H1 (cell line): ENCODE data around the gene AP1M1. TPM values are rescaled to one million over a fixed set of nuclear protein-coding genes. Genes with fewer than 3 reads are reported as not detected.

Source experiments
- CEBPB ChIP-seq: IDR thresholded peaks from 2 replicates; pipeline ENCODE4 v1.6.1; 2012; ENCODE audit warnings: low read depth, low read length
- polyA plus RNA-seq, 7 experiments: library from polyadenylated mRNA; depleted of rRNA in 3 of 7; stranded (reverse) in 5 of 7; unstranded in 2 of 7; fragments of >200 nt in 5 of 7; fragments of 200-250 nt in 2 of 7; gene quantifications; 1 replicate in 5 of 7; 2 replicates in 1 of 7; 4 replicates in 1 of 7; pipeline versions ENCODE4 v1.2.1 to v1.2.3, GENCODE V29; 2011 to 2013; ENCODE audit warnings: missing spikeins in 2 of 7, mixed read lengths in 2 of 7
- total RNA-seq: library from RNA; stranded (reverse); fragmentation: NEBNext Ultra II Directional; extraction: Animal tissue kit (Norgen Biotek cat#: 25700); gene quantifications from 2 replicates; pipeline ENCODE4 v1.2.1, GENCODE V29; 2021

AP1M1 gene
- total and polyA plus RNA-seq, 2 of the 8 experiments (the other 6 are each of a cell fraction or from before 2014, with no cell fraction given): 30.9 to 37.5 TPM

DNA sequence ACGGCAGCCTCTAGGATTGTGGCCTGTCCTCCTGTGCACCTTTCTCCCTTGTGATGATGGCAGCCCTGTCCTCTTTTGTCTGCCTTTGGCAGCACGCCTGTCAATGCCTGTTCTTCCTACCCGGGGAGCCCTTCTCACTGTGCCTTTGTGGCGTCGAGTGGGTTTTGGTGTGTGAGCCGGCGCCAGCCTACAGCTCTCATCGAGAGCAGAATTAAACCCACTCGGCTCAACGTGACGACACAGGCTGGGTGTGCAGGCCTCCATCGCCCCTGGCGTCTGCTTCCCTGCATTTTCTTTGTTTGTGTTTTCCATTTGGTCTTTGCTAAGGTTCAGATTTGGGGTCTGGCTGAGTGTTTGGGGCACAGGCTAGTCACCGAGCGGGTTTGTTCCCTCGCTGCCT lies 34.4 kb downstream of the AP1M1 start (continued):
- no peak for TF ChIP-seq CEBPB
- TF ChIP-seq, all 59 proteins: peak for 0
